ENCODE measurements around the gene LMO2. TPM values are rescaled to one million over a fixed set of nuclear protein-coding genes. Genes with fewer than 3 reads are reported as not detected.

Gene LMO2
- total RNA-seq, 1 experiment from 2014 or later, result 0.33 TPM

GRCh38 chr11:33892906-33893594 is 1.2 kb upstream of the LMO2 start:
- no peak for TF ChIP-seq CTCF (conservative IDR thresholded peaks at IDR 0.05)
- Histone ChIP-seq H3K4me2 (ENCODE audit: insufficient read depth, insufficient read length, low read length) (no peak overlapping the region), H2BK5ac (ENCODE audit: insufficient read length, low read length) (no peak overlapping the region), H3K23me2 (ENCODE audit: insufficient read length, low read depth, low read length, poor library complexity, severe bottlenecking) (no peaks in the 10 kb centered on the region), H2AK5ac (ENCODE audit: insufficient read length, low read length) (no peak overlapping the region), H3K9ac (ENCODE audit: extremely low read depth, insufficient read length, low read length) (no peak overlapping the region), H4K91ac (ENCODE audit: insufficient read length, low read depth, low read length) (no peak overlapping the region), H3K56ac (ENCODE audit: insufficient read length, low read depth, low read length) (no peak overlapping the region), H2BK15ac (ENCODE audit: low read depth, low read length) (no peak overlapping the region), H4K5ac (ENCODE audit: insufficient read length, low read depth, low read length) (no peak overlapping the region), H3K27me3 (ENCODE audit: insufficient read depth, low read length) (no peaks in the 10 kb centered on the region), H3K9me3 (ENCODE audit: control insufficient read depth, low read depth, low read length) (no peaks in the 10 kb centered on the region), H2BK20ac (ENCODE audit: low read depth, low read length, poor library complexity, severe bottlenecking) (no peak overlapping the region), H2BK120ac (ENCODE audit: low read depth, low read length, poor library complexity, severe bottlenecking) (no peak overlapping the region), H3K79me2 (ENCODE audit: insufficient read depth, low read length) (no peaks in the 10 kb centered on the region), H3K4ac (ENCODE audit: low read depth, low read length) (no peak overlapping the region), H3K14ac (ENCODE audit: insufficient read depth, low read length) (no peak overlapping the region), H4K8ac (replicated peaks; ENCODE audit: insufficient read length, low read depth, low read length) (no peak overlapping the region), H3K23ac (ENCODE audit: insufficient read length, low read depth, low read length) (no peak overlapping the region), H2BK12ac (ENCODE audit: insufficient read length, low read depth, low read length) (no peak overlapping the region), H3T11ph (ENCODE audit: low read length) (no peak overlapping the region), H3K27ac (ENCODE audit: insufficient read length, low read depth, low read length) (no peak overlapping the region), H4K20me1 (ENCODE audit: control insufficient read depth, insufficient read depth, insufficient read length) (no peaks in the 10 kb centered on the region), H2AFZ (ENCODE audit: low read length) (no peak overlapping the region), H3K18ac (ENCODE audit: insufficient read length, low read depth, low read length) (no peak overlapping the region), H3K4me1 (ENCODE audit: insufficient read depth, low read length) (no peaks in the 10 kb centered on the region), H3K79me1 (ENCODE audit: insufficient read depth, low read depth, low read length, poor library complexity, severe bottlenecking) (no peaks in the 10 kb centered on the region)
- Mint-ChIP-seq H3K36me3 (ENCODE audit: insufficient read depth in 1 of 3, low read depth in 3 of 3) (no peaks in the 10 kb centered on the region), H3K9me3 (no peaks in the 10 kb centered on the region), H3K4me3 (no peak overlapping the region), H3K4me1 (peaks cover 19 to 21% of the 10 kb centered on the region in 2 experiments), H3K27ac (no peak overlapping the region; a peak in 1 of 7 replicates), H3K27me3 (ENCODE audit: low read depth) (peaks cover 2% of the 10 kb centered on the region; the same call in 1 of the 2 replicates)
- no CpG with 5 or more reads among the region's 11 CpGs for WGBS (ENCODE audit: extremely low coverage, insufficient read length, low lambda C conversion rate)
- DNase-seq, result no peak

All from H9 (cell line).